Lung (tissue), 12 donors: Measurements from ENCODE around the gene PAK6. TPM values are rescaled to one million over a fixed set of nuclear protein-coding genes. Genes with fewer than 3 reads are reported as not detected.

Experiments
- ATAC-seq: fragments of 200-7000 bp; cut with Tn5 transposase; one replicate; pipeline ENCODE4 v1.9.1; 2020; ENCODE audit warnings: moderate number of reproducible peaks; ENCODE audit not compliant: insufficient read depth, low FRiP score
- DNase-seq, 3 donors: peaks; one replicate each; pipeline ENCODE4 v3.0.0-alpha.2; 2013 to 2017
- H3K27ac ChIP-seq, 2 donors: one replicate each; pipeline ENCODE4 v1.5.1; 2013; ENCODE audit warnings: mild to moderate bottlenecking in 2 of 2, moderate library complexity in 2 of 2, control low read depth in 1 of 2, inconsistent platforms in 1 of 2, low read depth in 1 of 2, low read length in 1 of 2
- H3K27me3 ChIP-seq, 3 donors: one replicate each; pipeline ENCODE4 v1.5.1; 2013; ENCODE audit warnings: low read length in 2 of 3; ENCODE audit not compliant: control insufficient read depth in 3 of 3, insufficient read depth in 3 of 3
- H3K36me3 ChIP-seq, 4 donors: one replicate each; pipeline ENCODE4 v1.5.1; 2013; ENCODE audit warnings: low read length in 4 of 4, mild to moderate bottlenecking in 1 of 4, moderate library complexity in 1 of 4; ENCODE audit not compliant: control insufficient read depth in 4 of 4, insufficient read depth in 4 of 4
- H3K4me1 ChIP-seq, 5 donors: one replicate each; pipeline ENCODE4 v1.5.1; 2013; ENCODE audit warnings: low read length in 5 of 5, mild to moderate bottlenecking in 2 of 5, moderate library complexity in 1 of 5; ENCODE audit not compliant: control insufficient read depth in 5 of 5, insufficient read depth in 5 of 5
- H3K4me3 ChIP-seq: one replicate; pipeline ENCODE4 v1.5.1; 2013; ENCODE audit warnings: mild to moderate bottlenecking, control low read depth, moderate library complexity
- H3K9ac ChIP-seq, 2 donors: one replicate each; pipeline ENCODE4 v1.5.1; 2013; ENCODE audit warnings: low read length in 2 of 2, control low read depth in 1 of 2; ENCODE audit not compliant: insufficient read depth in 1 of 2
- H3K9me3 ChIP-seq, 4 donors: one replicate each; pipeline ENCODE4 v1.5.1; 2013; ENCODE audit warnings: low read length in 3 of 4, mild to moderate bottlenecking in 1 of 4, moderate library complexity in 1 of 4; ENCODE audit not compliant: control insufficient read depth in 4 of 4, insufficient read depth in 3 of 4
- WGBS, 2 donors: extraction: QIAGEN DNeasy Blood & Tissue Kit; methylation state at CpG; one replicate each; pipeline ENCODE4 v1.1.7; 2013; 5-methylcytosine and 5-hydroxymethylcytosine counted together
- polyA plus RNA-seq, 2 donors: library from polyadenylated mRNA; stranded (reverse); fragments of 200-250 nt; gene quantifications; one replicate each; pipeline ENCODE4 v1.2.1, GENCODE V29; 2013
- total RNA-seq, 2 donors: library from RNA; depleted of rRNA in 1 of 2; stranded (reverse); fragments of >200 nt in 1 of 2; gene quantifications; one replicate each; pipeline ENCODE4 v1.2.1, GENCODE V29; 2014 to 2021
- TF ChIP-seq, protein P1 (sequence below): IDR thresholded peaks from 2 replicates; pipeline ENCODE4 v1.5.1; 2012; ENCODE audit warnings: mild to moderate bottlenecking; ENCODE audit errors: control extremely low read depth, extremely low read depth
- donor health status: control.
- donor health status: control.
- donor health status: Bipolar disorder and iron deficiency.
- donor health status: healthy.
- donor health status: DM: yes; HTN: yes; CAD: no.

PAK6 gene
- total and polyA plus RNA-seq, 4 donors, result 5.8 to 10.4 (median 7.2) TPM

DNA sequence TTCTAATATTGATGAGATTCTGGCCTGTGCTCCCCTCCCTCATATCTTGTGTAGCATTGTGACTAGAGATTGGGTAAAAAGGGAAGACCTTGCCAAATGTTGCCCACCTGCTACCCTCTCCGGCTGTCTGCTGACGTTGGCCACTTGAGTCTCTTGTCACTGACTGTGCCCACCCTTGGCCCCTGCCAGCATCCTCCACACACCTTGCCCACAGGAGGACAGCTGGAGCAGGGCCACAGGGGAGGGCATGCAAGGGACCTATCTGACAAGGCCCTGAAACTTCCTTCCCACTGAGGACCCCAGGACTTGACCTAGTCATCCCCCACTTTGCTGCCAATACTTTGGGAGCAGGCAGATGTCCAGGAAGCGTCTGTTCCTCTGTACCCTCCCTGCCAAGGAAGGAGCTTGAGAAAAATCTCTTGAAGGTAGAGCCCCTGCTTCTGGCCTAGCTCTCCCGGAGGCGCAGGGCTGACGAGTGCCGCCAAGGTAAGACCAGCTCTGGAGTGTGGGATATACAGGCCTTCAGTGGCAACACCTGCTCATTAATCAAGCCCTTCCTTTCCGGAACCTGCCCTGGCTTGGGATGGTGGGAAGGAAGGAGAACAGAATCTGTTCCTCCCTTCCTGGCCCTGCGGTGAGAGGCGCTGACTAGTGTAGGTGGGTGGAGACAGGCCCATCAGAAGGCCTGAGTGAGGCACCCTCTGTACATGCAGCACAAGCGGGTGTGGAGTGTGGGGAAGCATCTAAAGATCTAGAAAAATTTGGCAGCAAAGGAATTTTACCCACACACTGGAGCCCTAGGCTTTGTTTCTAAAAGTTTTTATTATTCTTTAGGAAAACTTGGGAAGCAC lies 4.9 kb upstream of the PAK6 start:
- ATAC-seq (no peak), DNase-seq (no peak)
- Histone ChIP-seq H3K4me3 (no peak overlapping the region), H3K27me3 (peaks cover 0 to 4% (median 0%) of the 10 kb centered on the region in 3 donors), H3K36me3 (no peaks in the 10 kb centered on the region), H3K9me3 (no peaks in the 10 kb centered on the region), H3K27ac (no peak overlapping the region), H3K9ac (no peak overlapping the region), H3K4me1 (peaks cover 0 to 6% (median 0%) of the 10 kb centered on the region in 5 donors)
- TF ChIP-seq, protein P1, sequence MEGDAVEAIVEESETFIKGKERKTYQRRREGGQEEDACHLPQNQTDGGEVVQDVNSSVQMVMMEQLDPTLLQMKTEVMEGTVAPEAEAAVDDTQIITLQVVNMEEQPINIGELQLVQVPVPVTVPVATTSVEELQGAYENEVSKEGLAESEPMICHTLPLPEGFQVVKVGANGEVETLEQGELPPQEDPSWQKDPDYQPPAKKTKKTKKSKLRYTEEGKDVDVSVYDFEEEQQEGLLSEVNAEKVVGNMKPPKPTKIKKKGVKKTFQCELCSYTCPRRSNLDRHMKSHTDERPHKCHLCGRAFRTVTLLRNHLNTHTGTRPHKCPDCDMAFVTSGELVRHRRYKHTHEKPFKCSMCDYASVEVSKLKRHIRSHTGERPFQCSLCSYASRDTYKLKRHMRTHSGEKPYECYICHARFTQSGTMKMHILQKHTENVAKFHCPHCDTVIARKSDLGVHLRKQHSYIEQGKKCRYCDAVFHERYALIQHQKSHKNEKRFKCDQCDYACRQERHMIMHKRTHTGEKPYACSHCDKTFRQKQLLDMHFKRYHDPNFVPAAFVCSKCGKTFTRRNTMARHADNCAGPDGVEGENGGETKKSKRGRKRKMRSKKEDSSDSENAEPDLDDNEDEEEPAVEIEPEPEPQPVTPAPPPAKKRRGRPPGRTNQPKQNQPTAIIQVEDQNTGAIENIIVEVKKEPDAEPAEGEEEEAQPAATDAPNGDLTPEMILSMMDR, result no peak
- 83 to 86% methylated on average over 11 of the region's 11 CpGs for WGBS, 2 donors

DNA sequence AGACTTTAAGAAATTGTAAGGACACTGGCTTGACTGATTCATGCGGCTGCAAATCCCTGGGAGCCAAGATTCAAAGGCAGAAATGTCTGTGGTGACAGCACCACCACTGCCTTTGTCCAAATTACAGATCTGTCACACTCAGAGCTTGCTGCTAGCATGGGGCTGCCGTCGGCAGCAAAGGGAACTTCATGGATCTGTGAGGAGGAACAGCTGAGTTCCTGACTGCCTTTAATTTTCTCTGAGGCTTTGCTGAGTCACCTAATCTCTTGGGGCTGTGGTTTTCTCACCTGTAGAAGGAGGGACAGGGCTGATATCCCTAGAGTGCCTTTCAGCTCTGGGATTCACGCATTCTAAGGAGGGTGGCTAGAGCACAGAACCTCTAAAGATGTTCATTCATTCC lies 4.1 kb upstream of the PAK6 start:
- Histone ChIP-seq H3K27ac (no peak overlapping the region), H3K27me3 (peaks cover 0 to 4% (median 0%) of the 10 kb centered on the region in 3 donors), H3K9ac (no peak overlapping the region), H3K36me3 (no peaks in the 10 kb centered on the region), H3K4me1 (peaks cover 0 to 14% (median 0%) of the 10 kb centered on the region in 5 donors), H3K9me3 (no peaks in the 10 kb centered on the region), H3K4me3 (no peak overlapping the region)
- TF ChIP-seq, protein P1, result no peak
- 50 to 69% methylated on average over 4 of the region's 4 CpGs for WGBS, 2 donors
- ATAC-seq (no peak), DNase-seq (no peak)

GRCh38 chr15:40235201-40235885 lies 3.5 kb upstream of the PAK6 start:
- Histone ChIP-seq H3K9me3 (peaks cover 0 to 2% (median 0%) of the 10 kb centered on the region in 4 donors), H3K9ac (no peak overlapping the region), H3K27me3 (peaks cover 0 to 4% (median 0%) of the 10 kb centered on the region in 3 donors), H3K4me3 (no peak overlapping the region), H3K36me3 (no peaks in the 10 kb centered on the region), H3K4me1 (peaks cover 0 to 15% (median 0%) of the 10 kb centered on the region in 5 donors), H3K27ac (no peak overlapping the region)
- no peak for DNase-seq
- WGBS, 2 donors, result 38 to 65% methylated on average over 4 of the region's 4 CpGs
- no peak for ATAC-seq
- TF ChIP-seq, protein P1, result no peak
